Astrocyte (in vitro differentiated cells and primary cell): ENCODE measurements around the gene TTC34.

ENCODE experiments used
- EZH2 ChIP-seq: IDR thresholded peaks from 2 replicates; pipeline ENCODE4 v1.6.1; 2012; ENCODE audit warnings: mild to moderate bottlenecking, low read length, inconsistent platforms; ENCODE audit not compliant: insufficient read depth
- TF ChIP-seq, protein P1 (sequence below): IDR thresholded peaks from 2 replicates; pipeline ENCODE4 v1.5.1; 2011; ENCODE audit warnings: low read depth, mild to moderate bottlenecking, inconsistent platforms, low read length, moderate library complexity; ENCODE audit not compliant: insufficient read depth

DNA sequence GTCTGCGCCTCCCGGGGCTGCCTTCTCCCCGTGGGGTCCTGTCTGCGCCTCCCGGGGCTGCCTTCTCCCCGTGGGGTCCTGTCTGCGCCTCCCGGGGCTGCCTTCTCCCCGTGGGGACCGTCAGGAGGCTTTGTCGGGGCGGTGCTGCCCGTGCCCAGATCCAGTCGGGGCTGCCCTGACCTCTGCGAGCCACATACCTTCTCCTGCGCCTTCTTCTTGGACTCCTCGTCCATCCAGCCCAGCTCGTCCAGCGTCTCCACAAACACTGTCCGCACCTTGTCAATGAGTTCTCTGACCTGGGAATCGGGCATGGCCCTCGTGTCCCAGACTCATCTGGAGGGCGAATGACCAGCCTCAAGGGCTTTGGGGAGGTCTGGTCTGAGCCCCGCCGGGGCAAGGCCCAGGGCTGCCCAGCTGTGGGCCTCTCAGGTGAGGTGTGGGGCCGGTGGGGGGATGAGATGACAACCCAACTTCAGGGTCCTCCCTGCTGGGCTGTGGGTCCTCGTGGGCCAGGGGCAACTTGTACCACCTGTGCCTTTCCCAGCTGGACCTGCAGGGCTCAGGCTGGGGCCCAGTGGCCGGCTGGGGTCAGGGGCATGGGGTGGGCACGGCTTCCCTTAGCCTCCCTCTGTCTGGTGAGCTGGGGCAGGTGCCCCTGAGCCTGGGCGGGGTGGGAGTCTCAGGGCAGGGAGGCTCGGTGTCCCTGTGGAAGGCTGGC lies 205.5 kb downstream of the TTC34 start:
- TF ChIP-seq, protein P1, sequence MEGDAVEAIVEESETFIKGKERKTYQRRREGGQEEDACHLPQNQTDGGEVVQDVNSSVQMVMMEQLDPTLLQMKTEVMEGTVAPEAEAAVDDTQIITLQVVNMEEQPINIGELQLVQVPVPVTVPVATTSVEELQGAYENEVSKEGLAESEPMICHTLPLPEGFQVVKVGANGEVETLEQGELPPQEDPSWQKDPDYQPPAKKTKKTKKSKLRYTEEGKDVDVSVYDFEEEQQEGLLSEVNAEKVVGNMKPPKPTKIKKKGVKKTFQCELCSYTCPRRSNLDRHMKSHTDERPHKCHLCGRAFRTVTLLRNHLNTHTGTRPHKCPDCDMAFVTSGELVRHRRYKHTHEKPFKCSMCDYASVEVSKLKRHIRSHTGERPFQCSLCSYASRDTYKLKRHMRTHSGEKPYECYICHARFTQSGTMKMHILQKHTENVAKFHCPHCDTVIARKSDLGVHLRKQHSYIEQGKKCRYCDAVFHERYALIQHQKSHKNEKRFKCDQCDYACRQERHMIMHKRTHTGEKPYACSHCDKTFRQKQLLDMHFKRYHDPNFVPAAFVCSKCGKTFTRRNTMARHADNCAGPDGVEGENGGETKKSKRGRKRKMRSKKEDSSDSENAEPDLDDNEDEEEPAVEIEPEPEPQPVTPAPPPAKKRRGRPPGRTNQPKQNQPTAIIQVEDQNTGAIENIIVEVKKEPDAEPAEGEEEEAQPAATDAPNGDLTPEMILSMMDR: no peak
- TF ChIP-seq EZH2: no peak
